GM12892 (cell line): Measurements from ENCODE around the gene MYO1H.
"Not testable (repeated sequence)": the region's sequence is repeated elsewhere in the genome, so short reads cannot be mapped to it uniquely, and the experiment has no call there.

Experiments
- DNase-seq: peaks from one replicate; pipeline ENCODE4 v3.0.0; 2011; ENCODE audit not compliant: insufficient read length
- FAIRE-seq: peaks from 2 replicates; lab custom pipeline; 2011; peaks lifted over from hg19 to GRCh38; lab: Jason Lieb, UNC
- POLR2A ChIP-seq: IDR thresholded peaks from 2 replicates; pipeline ENCODE4 v1.6.1; 2011; ENCODE audit warnings: low read depth, low read length, control low read depth
- POLR2AphosphoS5 ChIP-seq: IDR thresholded peaks from 2 replicates; pipeline ENCODE4 v1.6.1; 2011; ENCODE audit warnings: low read depth, low read length, control low read depth
- TAF1 ChIP-seq: IDR thresholded peaks from 2 replicates; pipeline ENCODE4 v1.6.1; 2011; ENCODE audit warnings: low read depth, mild to moderate bottlenecking, control low read depth, low read length, borderline replicate concordance

MYO1H gene

DNA sequence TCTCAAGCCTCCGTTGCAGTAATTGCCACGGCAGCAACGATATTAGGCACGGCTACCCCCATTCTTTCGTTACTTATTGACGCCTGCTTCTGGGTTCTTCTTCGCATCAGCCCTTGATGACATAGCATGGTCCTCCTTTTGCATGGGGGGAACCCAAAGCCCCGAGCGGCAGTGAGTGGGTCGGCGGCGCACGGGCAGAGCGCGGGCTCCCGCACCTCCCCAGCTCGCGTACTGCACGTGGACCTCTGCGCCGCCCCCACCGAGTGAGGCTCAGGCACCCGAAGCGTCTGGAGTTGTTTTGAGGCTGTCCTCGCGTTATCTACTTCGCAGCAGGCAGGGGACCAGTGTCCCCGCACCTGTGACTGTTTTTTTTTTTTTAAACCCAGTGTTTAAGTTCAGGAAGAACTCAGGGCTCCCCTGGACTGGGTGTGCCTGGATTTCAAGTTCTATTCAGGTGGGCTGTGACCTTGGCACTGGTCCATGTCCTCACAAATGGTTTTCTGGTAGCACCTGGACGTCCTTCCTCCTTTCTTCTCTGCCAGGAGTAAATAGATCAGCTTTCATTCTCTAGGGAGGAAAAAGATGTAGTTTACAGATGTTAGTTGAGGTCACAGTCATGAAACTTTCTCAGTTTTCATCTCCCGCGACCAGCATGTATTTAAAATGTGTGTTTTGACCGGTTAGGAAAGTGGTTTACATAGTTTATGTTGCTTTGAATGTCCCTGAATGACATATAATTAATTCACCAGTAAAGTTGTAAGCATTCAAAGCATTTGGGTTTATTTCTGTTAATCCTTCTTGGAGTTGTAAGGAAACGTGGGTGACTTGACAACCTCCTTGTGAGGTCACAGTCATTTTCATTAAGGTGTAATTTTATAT, 37.2 kb upstream of the MYO1H start:
- DNase-seq: no peak
- no peak for FAIRE-seq
- TF ChIP-seq POLR2A: no peak
- TF ChIP-seq POLR2AphosphoS5: no peak
- TF ChIP-seq TAF1: no peak

DNA sequence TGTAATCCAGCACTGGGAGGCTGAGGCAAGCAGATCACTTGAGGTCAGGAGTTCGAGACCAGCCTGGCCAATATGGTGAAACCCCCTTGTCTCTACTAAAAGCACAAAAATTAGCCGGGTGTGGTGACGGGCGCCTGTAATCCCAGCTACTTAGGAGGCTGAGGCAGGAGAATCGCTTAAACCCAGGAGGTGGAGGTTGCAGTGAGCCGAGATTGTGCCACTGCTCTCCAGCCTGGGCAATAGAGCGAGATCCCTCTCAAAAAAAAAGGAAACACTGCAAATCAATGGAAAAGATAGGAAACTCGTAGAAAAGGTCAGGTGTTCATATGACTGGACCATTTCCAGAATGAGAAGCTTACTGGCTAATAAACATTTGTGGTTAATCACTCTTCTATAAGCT, 26.4 kb upstream of the MYO1H start:
- not testable (repeated sequence) for DNase-seq, FAIRE-seq

DNA sequence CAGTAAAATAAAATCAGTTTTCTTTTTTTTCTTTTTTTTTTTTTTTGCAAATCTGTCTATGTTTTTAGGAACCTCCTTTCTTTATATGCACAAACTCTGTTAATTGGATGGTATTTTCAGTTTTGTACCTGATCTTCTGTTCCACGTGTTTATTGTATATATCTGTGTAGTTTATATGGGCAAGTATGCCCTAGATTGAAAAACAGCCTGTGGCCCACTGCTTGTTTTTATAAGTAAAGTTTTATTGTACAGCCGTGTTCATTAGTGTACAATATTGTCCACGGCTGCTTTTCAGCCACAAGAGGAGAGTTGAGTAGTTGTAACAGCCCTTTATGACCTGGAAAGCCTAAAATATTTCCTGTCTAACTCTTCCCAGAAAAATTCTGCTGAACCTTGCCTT, 18.7 kb upstream of the MYO1H start:
- no peak for FAIRE-seq
- TF ChIP-seq POLR2AphosphoS5 (no peak), POLR2A (no peak), TAF1 (no peak)
- DNase-seq: no peak

DNA sequence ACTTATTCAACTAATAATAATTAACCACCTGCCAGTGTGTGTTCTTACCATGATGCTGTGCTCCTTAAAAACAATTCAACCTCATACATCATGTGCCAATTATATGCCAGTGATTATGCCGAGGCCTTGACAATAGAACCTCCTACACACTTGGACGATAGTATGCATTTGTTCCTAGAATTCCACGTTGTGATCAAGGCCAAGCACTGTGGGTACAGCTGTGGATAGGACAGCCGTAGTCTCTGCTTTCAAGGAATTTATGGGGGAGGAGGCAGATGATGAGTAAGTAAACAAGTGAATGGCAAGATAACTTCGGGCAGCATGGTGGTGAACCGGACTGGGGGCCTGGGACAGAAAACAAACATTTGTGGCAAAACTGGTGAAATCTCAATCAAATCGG, 18.0 kb upstream of the MYO1H start:
- FAIRE-seq: no peak
- no peak for TF ChIP-seq TAF1
- no peak for TF ChIP-seq POLR2AphosphoS5
- no peak for TF ChIP-seq POLR2A
- no peak for DNase-seq

DNA sequence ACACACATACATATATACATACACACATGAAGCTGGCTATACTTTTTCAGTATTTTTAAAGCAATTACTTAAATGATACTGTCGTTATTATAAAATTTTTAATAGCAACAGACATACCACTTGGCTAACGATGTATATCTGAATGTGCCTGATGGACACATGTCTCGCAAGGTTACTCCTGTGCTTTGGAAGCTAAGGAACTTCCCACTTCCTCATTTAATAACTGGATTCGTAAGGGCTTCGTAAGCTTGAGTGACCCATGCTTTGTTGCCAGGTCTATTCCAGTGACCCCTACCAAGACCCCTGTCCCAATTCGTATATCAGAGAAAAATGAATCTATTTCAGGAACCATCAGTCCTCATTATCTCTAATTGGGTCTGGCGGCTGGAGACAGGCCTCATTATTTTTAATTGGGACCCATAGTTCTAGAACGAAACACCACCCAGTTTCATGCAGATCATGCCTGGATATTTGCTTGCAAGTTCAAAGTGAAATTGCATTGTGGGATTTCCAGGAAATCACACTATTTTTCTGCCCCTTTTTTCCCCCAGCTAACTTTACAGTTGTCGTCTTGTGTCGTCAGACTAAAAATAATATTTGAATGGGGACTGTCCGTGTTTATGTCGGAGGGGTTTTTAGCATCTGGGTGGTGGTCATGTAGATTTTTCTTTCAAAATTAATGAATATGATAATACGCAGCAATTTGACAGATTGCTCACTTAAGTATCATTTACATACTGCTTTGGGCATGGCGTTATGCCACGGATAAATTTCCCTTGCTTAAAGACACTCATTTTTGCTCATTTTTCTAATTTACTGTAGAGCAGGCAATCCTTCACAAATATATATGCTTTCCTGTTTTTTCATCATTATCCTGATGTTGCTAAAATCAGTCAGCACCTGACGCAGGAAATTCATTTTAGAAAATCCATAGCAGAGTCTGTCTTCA, 17.1 kb upstream of the MYO1H start:
- no peak for TF ChIP-seq TAF1
- no peak for TF ChIP-seq POLR2A
- TF ChIP-seq POLR2AphosphoS5: no peak
- FAIRE-seq (no peak), DNase-seq (no peak)

DNA sequence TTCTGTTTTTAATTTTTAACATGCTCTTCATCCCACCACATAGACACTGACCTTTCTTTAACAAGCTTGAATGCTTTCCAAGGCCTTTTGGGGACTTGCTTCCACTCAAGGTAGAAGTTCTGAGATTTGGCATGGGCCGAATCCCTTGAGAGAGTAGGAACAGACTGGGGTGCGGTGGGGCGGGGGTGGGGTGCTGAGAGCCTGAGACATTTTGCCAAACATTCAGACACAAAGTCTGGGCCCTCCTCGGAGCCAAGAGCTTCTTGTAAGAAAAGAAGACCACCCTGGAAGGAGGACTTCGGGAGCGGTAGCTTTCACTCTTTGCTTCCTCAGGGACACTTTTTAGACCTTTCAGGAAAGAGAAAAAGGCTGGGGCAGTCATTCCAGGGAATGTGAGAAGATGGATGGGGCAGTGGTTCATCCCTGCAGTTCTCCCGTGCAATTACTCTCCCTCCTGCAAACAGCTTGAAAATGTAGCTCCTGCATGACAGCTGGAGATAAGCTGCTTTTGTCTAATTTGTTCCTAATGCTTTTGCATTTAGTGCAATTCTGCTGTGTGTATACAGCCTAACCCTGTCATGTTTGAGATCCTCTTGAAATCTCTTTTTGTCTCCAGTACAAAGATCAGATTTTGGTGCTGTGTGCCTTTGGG, 16.3 kb upstream of the MYO1H start:
- no peak for TF ChIP-seq POLR2AphosphoS5
- no peak for TF ChIP-seq POLR2A
- no peak for TF ChIP-seq TAF1
- DNase-seq (no peak), FAIRE-seq (no peak)

DNA sequence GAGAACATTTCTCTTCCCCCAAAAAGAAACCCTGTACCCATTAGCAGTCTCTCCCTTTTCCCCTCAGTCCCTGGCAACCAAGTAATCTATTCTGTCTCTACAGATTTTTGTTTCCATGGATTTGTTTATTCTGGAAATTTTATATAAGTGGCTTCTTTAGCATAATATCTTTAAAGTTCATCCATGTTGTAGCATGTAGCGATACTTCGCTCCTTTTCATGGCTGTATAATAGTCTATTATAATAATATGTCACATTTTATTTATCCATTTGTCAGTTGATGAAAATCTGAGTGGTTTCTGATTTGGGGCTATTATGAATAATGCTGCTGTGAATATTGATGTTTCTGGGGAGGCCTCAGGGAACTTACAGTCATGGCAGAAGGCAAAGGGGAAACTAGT, 12.8 kb upstream of the MYO1H start:
- no peak for TF ChIP-seq POLR2A
- no peak for TF ChIP-seq POLR2AphosphoS5
- TF ChIP-seq TAF1: no peak
- DNase-seq (no peak), FAIRE-seq (no peak)

DNA sequence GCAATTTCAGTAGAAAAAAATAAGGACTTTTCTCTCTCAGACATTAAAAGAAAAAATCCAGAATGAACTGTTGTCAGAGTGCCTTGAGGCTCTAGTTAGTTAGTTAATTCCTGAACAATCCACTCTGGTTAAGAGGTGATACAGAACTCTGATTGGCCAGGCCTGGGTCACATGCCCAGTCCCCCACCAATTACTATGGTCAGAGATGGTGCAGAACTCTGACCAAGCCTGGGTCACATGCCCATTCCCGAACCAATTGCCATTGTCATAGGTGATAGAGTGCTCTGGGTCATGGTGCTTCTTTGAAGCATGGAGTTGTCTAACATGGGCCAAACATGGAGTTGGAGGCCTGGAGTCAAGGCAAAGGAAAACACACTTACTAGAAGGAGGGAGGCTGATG, 11.1 kb upstream of the MYO1H start:
- FAIRE-seq: no peak
- TF ChIP-seq POLR2A: no peak
- no peak for TF ChIP-seq POLR2AphosphoS5
- TF ChIP-seq TAF1: no peak
- DNase-seq: no peak

DNA sequence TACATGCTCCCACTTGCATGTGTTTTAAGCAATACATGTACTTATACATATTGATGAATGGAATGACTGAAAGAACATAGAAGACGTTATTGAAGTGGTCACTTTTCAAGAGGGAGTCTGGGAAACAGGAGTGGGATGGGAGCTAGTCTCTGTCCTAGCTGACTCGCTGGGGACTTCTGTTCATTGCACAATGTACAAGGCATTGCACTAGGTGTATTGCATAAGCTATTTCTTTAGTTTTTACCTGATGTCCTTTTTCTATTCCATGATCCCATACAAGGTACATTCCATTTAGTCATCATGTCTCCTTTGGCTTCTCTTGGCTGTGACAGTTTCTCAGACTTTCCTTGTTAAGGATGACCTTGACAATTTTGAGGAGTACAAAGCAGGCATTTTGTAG, 4.0 kb upstream of the MYO1H start:
- no peak for DNase-seq
- FAIRE-seq: no peak
- no peak for TF ChIP-seq POLR2A
- TF ChIP-seq TAF1: no peak
- TF ChIP-seq POLR2AphosphoS5: no peak

DNA sequence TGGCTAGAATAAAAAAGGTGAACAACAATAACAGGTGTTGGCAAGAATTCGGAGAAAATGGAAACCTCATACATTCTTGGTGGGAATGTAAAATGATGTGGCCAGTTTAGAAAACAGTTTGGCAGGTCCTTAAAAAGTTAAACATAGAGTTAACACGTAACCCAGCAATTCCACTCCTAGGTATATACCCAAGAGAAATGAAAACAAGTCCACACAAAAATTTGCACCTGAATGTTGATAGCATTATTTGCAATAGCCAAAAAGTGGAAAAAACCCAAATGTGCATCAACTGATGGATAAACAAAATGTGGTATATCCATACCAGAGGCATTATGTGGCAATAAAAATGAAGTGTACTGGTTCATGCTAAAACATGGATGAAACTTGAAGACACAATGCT, 2.3 kb upstream of the MYO1H start:
- FAIRE-seq (no peak), DNase-seq (no peak)
- TF ChIP-seq TAF1 (no peak), POLR2A (no peak), POLR2AphosphoS5 (no peak)

DNA sequence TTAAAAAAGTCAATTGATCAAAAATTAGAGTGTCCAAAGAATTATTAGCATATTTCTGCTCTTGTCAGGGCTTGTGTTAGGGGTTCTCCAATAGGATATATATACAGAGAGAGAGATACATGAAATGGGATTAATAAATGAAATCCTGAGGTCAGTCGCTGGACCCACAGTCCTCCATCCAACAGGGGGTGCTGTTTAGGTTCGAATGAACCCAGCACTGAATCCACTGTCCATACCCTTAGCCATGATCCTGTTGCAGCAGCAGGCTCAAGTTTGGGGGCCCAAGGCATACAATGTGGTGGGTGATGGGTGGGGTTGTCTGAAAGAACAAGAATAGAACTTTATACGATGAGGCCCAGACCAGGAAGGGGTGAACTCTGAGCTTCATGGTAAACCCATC, 780 bp upstream of the MYO1H start:
- DNase-seq (no peak), FAIRE-seq (no peak)
- TF ChIP-seq TAF1 (no peak), POLR2A (no peak), POLR2AphosphoS5 (no peak)

DNA sequence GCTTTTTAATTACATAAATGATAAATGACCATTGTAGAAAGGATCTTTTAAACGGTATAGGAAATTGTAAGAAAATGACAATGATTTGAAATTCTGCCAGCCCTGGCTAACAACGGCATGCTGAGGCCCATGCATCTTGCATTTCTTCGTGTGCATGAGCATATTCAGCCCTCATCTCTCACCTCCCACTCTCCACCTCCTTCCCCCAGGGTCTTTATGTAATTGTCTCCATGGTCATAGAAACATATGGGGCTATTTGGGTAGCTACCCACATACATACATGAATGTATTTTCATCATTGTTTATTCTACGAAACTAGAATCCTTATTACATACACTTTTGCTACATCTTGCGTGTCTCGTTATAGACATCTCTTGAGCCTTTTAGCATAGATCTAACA, 4.5 kb downstream of the MYO1H start:
- TF ChIP-seq TAF1: no peak
- TF ChIP-seq POLR2A: no peak
- no peak for TF ChIP-seq POLR2AphosphoS5
- no peak for FAIRE-seq
- DNase-seq: no peak
